ENCODE measurements around the gene CCDC171. TPM values are rescaled to one million over a fixed set of nuclear protein-coding genes. Genes with fewer than 3 reads are reported as not detected.

CCDC171 gene
- total RNA-seq, 1 experiment from 2014 or later, result 2.6 TPM

GRCh38 chr9:15778861-15779260 lies 226.0 kb downstream of the CCDC171 start (continued):
- TF ChIP-seq CTCF (IDR thresholded peaks at IDR 0.05 in 2 of 3, conservative IDR thresholded peaks at IDR 0.05 in 1 of 3; ENCODE audit: borderline replicate concordance in 1 of 3, insufficient read depth in 1 of 3, low read depth in 2 of 3, low read length in 2 of 3), result no peak
- no peak for TF ChIP-seq EZH2 (IDR thresholded peaks at IDR 0.05)
- no peak for TF ChIP-seq CEBPB (IDR thresholded peaks at IDR 0.05; ENCODE audit: low read depth)
- TF ChIP-seq SP1 (IDR thresholded peaks at IDR 0.05; ENCODE audit: low read depth), result no peak
- TF ChIP-seq JUND (IDR thresholded peaks at IDR 0.05), result no peak
- no peak for TF ChIP-seq ATF3 (IDR thresholded peaks at IDR 0.05)
- no peak for TF ChIP-seq POLR2A (IDR thresholded peaks at IDR 0.05; ENCODE audit: borderline replicate concordance, extremely low read depth, insufficient read depth, insufficient read length)
- TF ChIP-seq EZH2phosphoT487 (IDR thresholded peaks at IDR 0.05; ENCODE audit: borderline replicate concordance), result no peak
- TF ChIP-seq CBX3 (IDR thresholded peaks at IDR 0.05; ENCODE audit: low read depth), result no peak

DNA sequence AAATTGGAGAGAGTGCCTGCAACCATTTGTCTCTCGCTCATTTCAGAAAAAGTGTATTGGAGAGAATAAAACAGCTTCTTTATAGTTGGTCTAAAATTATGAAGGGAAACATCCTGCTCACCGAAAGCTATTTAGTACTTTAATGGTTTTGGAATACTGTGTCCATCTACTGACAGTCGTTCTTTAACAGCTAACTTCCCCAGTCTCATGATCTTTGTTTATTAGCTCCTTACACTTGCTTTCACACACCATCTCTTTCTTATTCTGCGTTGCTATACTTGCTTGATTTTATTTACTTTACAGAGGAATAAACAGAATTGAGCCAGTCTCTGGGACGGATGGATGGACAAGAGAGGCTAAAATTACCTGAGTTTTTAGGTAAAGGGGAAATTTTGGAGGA lies 229.3 kb downstream of the CCDC171 start:
- Histone ChIP-seq H3K9ac (ENCODE audit: low read length) (no peak overlapping the region), H3K27ac (ENCODE audit: low read depth, low read length) (no peak overlapping the region), H3K4me2 (ENCODE audit: low read length) (no peak overlapping the region), H3K9me2 (ENCODE audit: insufficient read depth) (no peaks in the 10 kb centered on the region), H2AFZ (ENCODE audit: low read depth, low read length, poor library complexity, severe bottlenecking) (no peak overlapping the region), H4K20me1 (ENCODE audit: insufficient read depth) (no peaks in the 10 kb centered on the region), H3K27me3 (ENCODE audit: insufficient read depth, low read length) (no peaks in the 10 kb centered on the region), H3K4me3 (replicated peaks in 1 of 2; ENCODE audit: low read depth in 1 of 2, low read length in 2 of 2) (no peak overlapping the region), H3K36me3 (ENCODE audit: control insufficient read depth in 1 of 2, insufficient read depth in 2 of 2, low read length in 2 of 2) (no peaks in the 10 kb centered on the region), H3K9me3 (ENCODE audit: control insufficient read depth in 1 of 2, insufficient read depth in 1 of 2, low read depth in 1 of 2, low read length in 2 of 2) (no peaks in the 10 kb centered on the region), H3K4me1 (ENCODE audit: control insufficient read depth in 1 of 2, insufficient read depth in 2 of 2, low read length in 2 of 2) (no peaks in the 10 kb centered on the region), H3K79me2 (ENCODE audit: insufficient read depth, low read length) (no peaks in the 10 kb centered on the region)
- DNase-seq (ENCODE audit: low read depth, low spot score) (no peak), ATAC-seq (no peak)
- BruUV-seq (replicated peaks), result no TSS peak
- RAD21 ChIA-PET (ENCODE audit: low non-redundant PET in 1 of 2, low total read pairs in 2 of 2, uncharacterized antibody in 2 of 2, unreplicated experiment in 2 of 2), result no interaction called here
- intact Hi-C loops (cut with micrococcal nuclease), result no loop called here
- CTCF ChIA-PET, result no interaction called here
- TF ChIP-seq RAD21 (IDR thresholded peaks at IDR 0.05; ENCODE audit: low read depth) (no peak), SP1 (IDR thresholded peaks at IDR 0.05; ENCODE audit: low read depth) (no peak), ZFX (IDR thresholded peaks at IDR 0.05) (no peak)
- POLR2A ChIA-PET, result no interaction called here
